Stimulated activated CD8-positive, alpha-beta memory T cell treated with anti-CD3 and anti-CD28 coated beads, Interleukin-12 subunit alpha, Interleukin-12 subunit beta, amount 100 ng/mL, for 24 hours (primary cell): ENCODE measurements around the gene BORCS6.

ENCODE experiments used
- DNase-seq: peaks from one replicate; pipeline ENCODE4 v3.0.0-alpha.2; 2020; ENCODE audit errors: extremely low read depth

Gene BORCS6

GRCh38 chr17:8154608-8155155 lies 35.3 kb downstream of the BORCS6 start:
- DNase-seq: no peak

- DNase-seq: peak; percentile 61
These were observed 35.9 kb downstream of the BORCS6 start for GRCh38 chr17:8153957-8154607.

GRCh38 chr17:8153525-8153956 lies 36.4 kb downstream of the BORCS6 start:
- DNase-seq: no peak

GRCh38 chr17:8153031-8153451 lies 36.9 kb downstream of the BORCS6 start:
- DNase-seq: no peak

GRCh38 chr17:8152112-8152775 lies 37.7 kb downstream of the BORCS6 start, which contains the start of gene PER1:
TSS of gene PER1 (minus strand) at chr17:8152404. CDS start at chr17:8150706, 1,698 bp downstream.
- DNase-seq: peak; percentile 71

GRCh38 chr17:8151641-8152111 lies 38.3 kb downstream of the BORCS6 start:
- no peak for DNase-seq

GRCh38 chr17:8151120-8151640 lies 38.8 kb downstream of the BORCS6 start:
- DNase-seq: peak; percentile 70

GRCh38 chr17:8150194-8151119 lies 39.5 kb downstream of the BORCS6 start:
- DNase-seq: no peak

GRCh38 chr17:8149419-8150193 lies 40.4 kb downstream of the BORCS6 start:
- no peak for DNase-seq

- no peak for DNase-seq
These were observed 41.4 kb downstream of the BORCS6 start for GRCh38 chr17:8148560-8148959.

GRCh38 chr17:8147805-8148404 lies 42.1 kb downstream of the BORCS6 start:
- DNase-seq: no peak

GRCh38 chr17:8147141-8147804 lies 42.7 kb downstream of the BORCS6 start:
- DNase-seq: no peak

GRCh38 chr17:8146381-8147140 lies 43.4 kb downstream of the BORCS6 start:
- DNase-seq: no peak

GRCh38 chr17:8145811-8146210 lies 44.2 kb downstream of the BORCS6 start:
- no peak for DNase-seq

GRCh38 chr17:8144401-8145231 lies 45.4 kb downstream of the BORCS6 start:
- DNase-seq: no peak

- DNase-seq: no peak
These were observed 46.2 kb downstream of the BORCS6 start for GRCh38 chr17:8143581-8144400.

- DNase-seq: no peak
These were observed 46.9 kb downstream of the BORCS6 start for GRCh38 chr17:8142887-8143580.
